Body of pancreas (tissue), 4 donors: ENCODE data around the gene PPRC1.

Experiments used
- POLR2A ChIP-seq, 3 donors: fragments of 450-650 bp; IDR thresholded peaks; one replicate each; pipeline ENCODE4 v1.6.1; 2016; ENCODE audit warnings: antibody characterized with exemption in 3 of 3, mild to moderate bottlenecking in 2 of 3
- TF ChIP-seq, protein P1 (sequence below), 7 experiments: fragments of 450-650 bp in 4 of 7; fragments of 200-600 bp in 3 of 7; sonication (generic) in 3 of 7; IDR thresholded peaks; one replicate each; pipeline ENCODE4 v1.5.1; 2016 to 2019; ENCODE audit warnings: antibody characterized with exemption in 7 of 7

- TF ChIP-seq, protein P1, sequence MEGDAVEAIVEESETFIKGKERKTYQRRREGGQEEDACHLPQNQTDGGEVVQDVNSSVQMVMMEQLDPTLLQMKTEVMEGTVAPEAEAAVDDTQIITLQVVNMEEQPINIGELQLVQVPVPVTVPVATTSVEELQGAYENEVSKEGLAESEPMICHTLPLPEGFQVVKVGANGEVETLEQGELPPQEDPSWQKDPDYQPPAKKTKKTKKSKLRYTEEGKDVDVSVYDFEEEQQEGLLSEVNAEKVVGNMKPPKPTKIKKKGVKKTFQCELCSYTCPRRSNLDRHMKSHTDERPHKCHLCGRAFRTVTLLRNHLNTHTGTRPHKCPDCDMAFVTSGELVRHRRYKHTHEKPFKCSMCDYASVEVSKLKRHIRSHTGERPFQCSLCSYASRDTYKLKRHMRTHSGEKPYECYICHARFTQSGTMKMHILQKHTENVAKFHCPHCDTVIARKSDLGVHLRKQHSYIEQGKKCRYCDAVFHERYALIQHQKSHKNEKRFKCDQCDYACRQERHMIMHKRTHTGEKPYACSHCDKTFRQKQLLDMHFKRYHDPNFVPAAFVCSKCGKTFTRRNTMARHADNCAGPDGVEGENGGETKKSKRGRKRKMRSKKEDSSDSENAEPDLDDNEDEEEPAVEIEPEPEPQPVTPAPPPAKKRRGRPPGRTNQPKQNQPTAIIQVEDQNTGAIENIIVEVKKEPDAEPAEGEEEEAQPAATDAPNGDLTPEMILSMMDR (IDR thresholded peaks at IDR 0.05) = no peak
- TF ChIP-seq POLR2A (IDR thresholded peaks at IDR 0.05) = no peak
These were observed 19.7 kb downstream of the PPRC1 start for GRCh38 chr10:102152545-102152890.
